ENCODE measurements around the gene TFPI2. TPM values are rescaled to one million over a fixed set of nuclear protein-coding genes. Genes with fewer than 3 reads are reported as not detected.
"Not testable (repeated sequence)": the region's sequence is repeated elsewhere in the genome, so short reads cannot be mapped to it uniquely, and the experiment has no call there.

Gene TFPI2
- not detected in 2 replicates for total RNA-seq

DNA sequence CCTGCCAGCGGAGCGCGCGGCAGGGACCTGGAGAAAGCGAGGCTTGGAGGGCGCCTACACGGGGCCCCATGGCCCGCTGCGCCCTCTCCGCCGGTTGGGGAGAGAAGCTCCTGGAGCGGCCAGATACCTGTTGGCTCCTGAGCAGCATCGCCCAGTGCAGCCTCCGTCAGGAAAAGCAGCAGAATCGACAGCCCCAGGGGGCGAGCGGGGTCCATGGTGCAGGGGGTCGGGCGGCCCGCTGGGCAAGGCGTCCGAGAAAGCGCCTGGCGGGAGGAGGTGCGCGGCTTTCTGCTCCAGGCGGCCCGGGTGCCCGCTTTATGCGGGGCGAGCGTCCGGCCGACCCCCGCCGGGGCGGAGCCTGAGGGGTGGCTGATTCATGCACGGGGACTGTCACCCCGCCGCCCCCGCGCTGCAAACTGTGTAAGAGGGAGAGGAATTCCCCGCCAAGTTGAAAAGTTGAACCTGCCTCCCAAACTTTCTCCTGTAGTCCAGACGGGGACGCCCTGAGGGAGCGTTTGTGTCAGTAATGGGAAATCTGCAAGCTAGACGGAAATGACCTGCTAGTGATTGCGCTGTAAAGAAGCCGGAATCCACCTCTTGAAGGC is at the start of gene TFPI2:
TSS of gene TFPI2 (minus strand) at position 290 of the 605 bp plus-strand sequence. CDS start at position 215, 75 bp downstream.
- intact Hi-C loops (cut with micrococcal nuclease): no loop called here

- intact Hi-C loops (cut with micrococcal nuclease): no loop called here
These were observed 47.7 kb upstream of the TFPI2 start for GRCh38 chr7:93938293-93938692.

GRCh38 chr7:93937818-93938217 is 47.3 kb upstream of the TFPI2 start:
- intact Hi-C loops (cut with micrococcal nuclease): no loop called here

GRCh38 chr7:93935102-93935501 is 44.5 kb upstream of the TFPI2 start:
- intact Hi-C loops (cut with micrococcal nuclease): no loop called here

DNA sequence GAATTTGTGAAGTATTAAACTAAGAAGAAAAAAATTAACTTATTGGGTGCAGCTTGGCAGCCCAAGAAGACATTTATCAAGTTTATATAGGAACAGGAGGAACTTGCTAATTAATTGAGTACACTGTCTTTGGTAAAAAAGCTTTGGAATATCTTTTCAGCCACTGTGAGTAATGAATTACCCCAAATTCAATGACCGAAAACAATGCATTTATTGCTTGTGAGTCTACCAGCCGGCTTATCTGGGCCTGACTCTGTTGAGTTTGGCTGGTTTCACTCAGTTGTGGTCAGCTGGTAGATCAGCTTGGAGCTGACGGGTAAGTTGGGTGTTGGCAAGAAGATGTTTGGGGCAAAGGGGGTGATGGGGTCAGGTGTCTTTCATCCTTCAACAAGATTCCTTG is 42.6 kb upstream of the TFPI2 start:
- intact Hi-C loops (cut with micrococcal nuclease): no loop called here

DNA sequence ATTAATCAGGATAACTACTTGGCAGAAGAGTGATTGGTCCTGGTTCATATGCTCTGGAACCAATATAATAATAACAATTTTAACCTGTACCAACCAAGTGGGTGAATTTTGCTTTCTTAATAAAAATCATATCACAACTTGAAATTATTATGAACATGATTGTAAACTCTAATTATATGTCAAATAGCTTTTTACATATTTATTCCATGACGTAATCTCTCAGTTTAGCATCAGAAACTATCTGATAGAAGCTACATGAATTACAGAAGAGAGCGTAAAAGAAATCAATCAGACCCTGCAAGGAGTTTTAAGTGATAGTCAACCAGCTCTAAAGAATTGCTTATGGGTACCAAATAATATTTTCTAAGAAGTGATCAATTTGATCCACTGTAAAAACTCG is 41.1 kb upstream of the TFPI2 start:
- intact Hi-C loops (cut with micrococcal nuclease): no loop called here

DNA sequence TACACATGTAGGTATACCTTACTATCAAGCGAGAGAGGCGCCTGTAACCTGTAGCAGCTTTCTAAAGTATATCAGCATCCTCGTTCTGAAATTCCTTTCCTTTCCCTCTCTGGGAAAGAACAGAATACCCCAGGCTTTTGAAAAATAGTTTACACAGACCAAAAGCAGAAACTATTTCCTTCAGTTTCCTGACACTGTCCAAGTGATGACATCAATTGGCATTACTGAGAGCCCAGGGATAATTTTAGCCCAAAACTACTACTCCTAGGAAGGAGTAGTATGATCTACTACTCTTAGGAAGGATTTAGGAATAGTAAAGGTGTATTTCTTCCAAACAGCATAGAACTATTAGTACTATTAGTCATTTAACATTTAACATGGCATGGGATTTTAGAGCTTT is 37.0 kb upstream of the TFPI2 start:
- intact Hi-C loops (cut with micrococcal nuclease): no loop called here

GRCh38 chr7:93926800-93927199 is 36.2 kb upstream of the TFPI2 start:
- intact Hi-C loops (cut with micrococcal nuclease): no loop called here

DNA sequence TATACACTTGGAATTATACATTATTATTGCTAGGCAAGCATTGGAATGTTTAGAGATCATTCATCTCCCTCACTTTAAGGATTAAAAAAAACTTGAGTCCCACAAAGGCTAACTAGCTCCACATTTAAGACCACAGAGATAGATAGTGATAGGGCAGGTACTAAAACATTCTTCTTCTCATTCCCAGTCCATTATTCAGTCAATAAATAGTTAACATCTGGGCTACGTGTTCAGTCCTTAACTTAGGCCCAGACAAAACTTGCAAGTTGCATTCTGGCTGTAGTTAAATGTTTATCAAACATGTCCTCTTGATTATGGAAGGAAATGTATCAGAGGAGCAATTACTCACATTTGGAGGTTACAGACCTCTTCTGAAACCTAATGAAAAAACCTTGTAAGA is 33.4 kb upstream of the TFPI2 start:
- intact Hi-C loops (cut with micrococcal nuclease): no loop called here

DNA sequence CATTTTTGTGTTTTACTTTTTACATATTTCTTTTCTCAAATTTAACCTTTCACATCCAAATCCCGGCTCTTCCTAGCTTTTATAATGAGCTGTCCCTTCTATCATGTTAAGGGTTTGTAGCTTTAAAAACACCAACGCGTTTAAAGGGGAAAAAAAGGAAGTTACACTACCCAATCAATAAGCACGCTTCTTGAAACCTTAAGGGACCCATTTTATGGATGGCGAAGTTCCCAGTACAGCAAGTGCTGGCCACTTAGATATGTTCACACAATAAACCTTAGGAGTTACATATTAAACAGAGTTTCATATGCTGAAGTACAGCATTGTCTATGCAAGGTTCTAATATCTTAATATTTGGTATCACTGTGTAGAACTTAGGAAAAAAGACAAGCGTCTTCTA is 32.7 kb upstream of the TFPI2 start:
- intact Hi-C loops (cut with micrococcal nuclease): no loop called here

GRCh38 chr7:93921607-93922566 is 31.3 kb upstream of the TFPI2 start, which contains the start of gene GNG11:
Gene GNG11, plus strand, starts transcription at chr7:93921735. Its CDS starts 403 bp downstream, at chr7:93922138.
- intact Hi-C loops (cut with micrococcal nuclease): no loop called here

GRCh38 chr7:93921186-93921585 is 30.6 kb upstream of the TFPI2 start:
- intact Hi-C loops (cut with micrococcal nuclease): no loop called here

DNA sequence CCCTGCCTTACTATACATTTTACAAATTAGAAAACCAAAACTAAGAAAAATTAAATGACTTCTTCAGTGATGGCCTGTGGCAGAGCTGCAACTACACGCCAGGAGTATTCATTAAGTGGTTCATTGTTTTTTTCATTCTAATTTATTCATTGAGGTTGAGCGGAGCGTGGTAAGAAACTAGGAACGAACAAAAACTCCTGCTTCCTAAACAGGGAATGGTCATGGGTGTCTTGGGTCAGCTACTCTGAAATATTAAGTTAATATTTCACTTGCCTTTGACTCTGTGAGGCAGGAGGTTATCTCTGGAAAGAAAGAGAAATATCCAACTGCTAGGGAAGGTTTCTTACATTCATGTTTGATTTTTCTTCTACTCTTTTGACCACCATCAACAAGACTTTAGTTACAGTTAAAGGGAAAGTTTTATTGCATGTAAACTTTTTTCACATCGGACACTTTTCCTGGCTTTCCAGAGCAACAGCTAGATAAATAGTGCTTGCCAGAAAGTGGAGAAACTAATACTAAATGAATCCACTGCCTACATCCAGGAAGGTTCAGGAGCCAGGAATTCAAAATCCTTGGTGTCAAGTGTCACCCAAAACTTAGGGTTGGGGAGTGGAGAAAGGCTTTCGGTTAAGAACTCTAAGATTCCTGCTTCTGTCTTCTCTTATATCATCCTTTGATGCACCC is 30.1 kb upstream of the TFPI2 start:
- intact Hi-C loops (cut with micrococcal nuclease): no loop called here

DNA sequence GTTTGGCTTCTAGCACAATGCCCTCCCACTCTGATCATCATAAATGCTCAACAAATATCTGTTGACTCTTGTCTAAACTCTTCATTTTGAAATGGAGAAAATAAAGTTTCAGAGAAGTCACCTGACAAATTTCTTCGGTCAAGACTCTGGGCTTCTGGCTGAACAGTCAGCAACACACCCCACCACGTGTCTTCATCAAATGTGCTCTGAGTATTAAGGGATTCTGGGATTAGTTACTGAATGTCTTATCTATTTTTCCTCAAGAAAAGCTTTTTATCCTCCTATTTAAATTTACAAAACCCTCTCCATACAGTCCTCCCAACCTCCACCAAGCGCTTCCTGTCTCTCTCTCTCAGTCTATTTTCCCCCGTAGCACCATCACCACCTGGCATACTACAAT is 25.8 kb upstream of the TFPI2 start:
- intact Hi-C loops (cut with micrococcal nuclease): not testable (repeated sequence)

- intact Hi-C loops (cut with micrococcal nuclease): not testable (repeated sequence)
These were observed 25.3 kb upstream of the TFPI2 start for GRCh38 chr7:93915888-93916287.

DNA sequence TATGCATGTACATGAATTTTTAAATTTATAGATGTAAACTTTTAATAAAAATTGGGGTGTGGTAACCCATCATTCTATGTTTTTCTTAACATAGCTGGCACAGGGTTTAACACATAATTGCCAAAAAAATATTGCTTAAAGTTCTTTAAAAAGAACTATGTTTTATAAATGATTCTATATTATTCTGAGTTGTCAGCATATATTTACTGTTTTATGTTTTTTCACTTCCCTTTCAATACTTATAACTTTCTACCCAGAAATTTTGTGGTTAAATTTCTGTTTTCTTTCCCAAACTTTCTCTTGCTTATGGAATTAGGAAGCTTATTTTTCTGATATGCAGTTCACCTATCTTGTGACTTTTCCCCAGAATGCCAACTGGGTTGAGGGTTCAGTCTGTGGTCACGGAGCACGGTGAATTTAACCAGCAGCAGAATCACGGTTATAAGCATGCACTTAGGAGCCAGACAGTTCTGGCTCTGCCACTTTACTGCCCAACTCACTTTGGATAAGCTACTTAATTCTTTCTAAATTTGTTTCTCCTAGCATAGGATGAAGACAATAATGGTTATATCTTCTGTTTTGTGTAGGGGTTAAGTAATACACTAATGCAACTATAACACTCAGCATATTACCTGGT is 24.8 kb upstream of the TFPI2 start:
- intact Hi-C loops (cut with micrococcal nuclease): not testable (repeated sequence)

- intact Hi-C loops (cut with micrococcal nuclease): no loop called here
These were observed 24.1 kb upstream of the TFPI2 start for GRCh38 chr7:93914581-93915066.

GRCh38 chr7:93913197-93913596 is 22.6 kb upstream of the TFPI2 start:
- intact Hi-C loops (cut with micrococcal nuclease): no loop called here

- intact Hi-C loops (cut with micrococcal nuclease): not testable (repeated sequence)
These were observed 21.1 kb upstream of the TFPI2 start for GRCh38 chr7:93911661-93912060.

GRCh38 chr7:93911242-93911641 is 20.7 kb upstream of the TFPI2 start:
- intact Hi-C loops (cut with micrococcal nuclease): not testable (repeated sequence)

All from T-helper 2 cell treated with Interferon-gamma antibody and Interleukin-4, amounts not matched to agents 100 ng/mL and 5 ng/mL, for 36 hours (primary cell).